Skin epidermis (tissue), 12 donors: ENCODE data around the gene ZNF644.

ENCODE experiments used
- H3K27ac ChIP-seq, 21 experiments: fragments of 200-600 bp; sonication (generic) in 11 of 21; one replicate each; pipeline ENCODE4 v1.5.0; 2020; ENCODE audit warnings: mild to moderate bottlenecking in 3 of 21, inconsistent platforms in 2 of 21, moderate library complexity in 2 of 21
- H3K4me3 ChIP-seq, 7 experiments: fragments of 200-600 bp; sonication (generic) in 2 of 7; one replicate each; pipeline ENCODE4 v1.5.0; 2020; ENCODE audit warnings: inconsistent platforms in 2 of 7, mild to moderate bottlenecking in 2 of 7, moderate library complexity in 1 of 7

Gene ZNF644

DNA sequence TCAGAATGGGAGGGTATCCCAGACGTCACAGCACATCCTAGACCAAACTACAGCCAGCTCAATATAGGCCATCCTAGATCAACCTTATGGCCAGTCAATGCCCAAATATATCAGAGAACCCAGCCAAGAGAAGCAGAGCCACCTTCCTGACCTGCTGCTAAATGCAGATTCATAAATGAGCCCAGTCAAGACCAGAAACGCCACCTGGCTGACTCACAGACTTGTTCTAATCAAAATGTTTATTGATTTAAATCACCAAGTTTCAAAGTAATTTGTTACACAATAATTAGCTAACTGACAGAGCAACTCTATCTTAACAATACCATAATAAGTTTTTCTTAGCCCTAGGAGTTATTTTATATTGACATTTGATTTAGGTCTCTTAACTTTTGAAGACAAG, 28.6 kb downstream of the ZNF644 start:
- Histone ChIP-seq H3K27ac (no peak overlapping the region), H3K4me3 (no peak overlapping the region)

DNA sequence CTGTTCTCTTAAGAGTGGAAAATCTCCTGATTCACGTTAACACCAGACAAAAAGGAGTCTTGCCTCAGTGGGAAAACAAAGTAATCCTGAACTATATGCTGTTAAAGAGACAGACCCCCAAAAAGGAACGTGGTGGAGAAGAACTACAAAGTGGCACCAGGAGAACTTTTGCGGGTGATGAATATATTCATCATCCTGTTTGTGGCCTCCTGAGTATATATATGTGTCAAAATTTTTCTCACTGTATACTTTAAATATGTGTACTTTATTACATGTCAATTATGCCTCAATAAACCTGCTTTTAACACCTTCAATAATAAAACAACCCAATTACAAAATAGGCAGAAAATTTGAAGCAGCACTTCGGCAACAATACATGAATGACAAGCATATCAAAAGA, 31.1 kb downstream of the ZNF644 start:
- Histone ChIP-seq H3K27ac (no peak overlapping the region), H3K4me3 (no peak overlapping the region)

DNA sequence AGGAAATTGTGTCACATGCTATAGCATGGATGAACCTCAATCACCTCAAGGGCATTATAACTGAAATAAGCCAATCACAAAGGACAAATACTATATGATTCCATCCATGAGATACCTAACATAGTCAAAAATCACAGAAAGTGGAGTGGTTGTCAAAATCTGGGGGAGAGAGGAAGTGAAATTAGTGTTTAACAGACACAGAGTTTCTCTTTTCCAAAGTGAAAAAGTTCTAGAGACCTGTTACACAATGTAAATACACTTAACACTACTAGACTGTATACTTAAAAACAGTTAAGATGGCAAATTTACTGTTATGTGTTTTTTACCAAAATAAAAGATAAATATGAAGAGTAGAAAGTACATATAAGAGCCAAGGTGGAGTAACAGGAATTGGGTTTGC, 31.8 kb downstream of the ZNF644 start:
- Histone ChIP-seq H3K27ac (no peak overlapping the region), H3K4me3 (no peak overlapping the region)

DNA sequence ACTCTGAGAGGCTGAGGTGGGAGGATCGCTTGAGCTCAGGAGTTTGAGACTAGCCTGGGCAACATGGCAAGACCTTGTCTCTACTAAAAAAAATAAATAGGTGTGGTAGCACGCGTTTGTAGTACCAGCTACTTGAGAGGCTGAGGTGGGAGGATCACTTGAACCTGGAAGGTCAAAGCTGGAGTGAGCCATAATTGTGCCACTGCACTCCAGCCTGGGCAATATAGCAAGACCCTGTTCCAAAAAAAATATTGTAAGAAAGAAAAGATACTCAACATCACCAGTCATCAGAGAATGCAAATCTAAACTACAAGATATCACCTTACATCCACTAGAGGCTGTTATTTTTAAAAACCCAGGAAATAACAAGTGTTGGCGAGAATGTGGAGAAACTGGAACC, 32.5 kb downstream of the ZNF644 start:
- Histone ChIP-seq H3K4me3 (no peak overlapping the region), H3K27ac (no peak overlapping the region)

DNA sequence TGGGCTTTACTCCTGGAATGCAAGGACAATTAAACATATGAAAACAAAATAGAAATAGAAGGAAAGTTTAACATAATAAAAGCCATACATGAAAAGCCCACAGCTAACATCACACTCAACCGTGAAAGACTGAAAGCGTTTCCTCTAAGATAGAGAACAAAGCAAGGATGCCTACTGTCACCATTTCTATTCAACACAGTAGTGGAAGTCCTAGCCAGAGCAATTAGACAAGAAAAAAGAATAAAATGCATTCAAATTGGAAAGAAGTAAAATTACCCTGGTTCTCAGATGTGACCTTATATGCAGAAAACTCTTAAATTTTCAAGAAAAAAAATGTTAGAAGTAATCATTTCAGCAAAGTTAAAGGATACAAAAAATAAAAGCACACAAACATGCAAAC, 34.0 kb downstream of the ZNF644 start:
- H3K27ac ChIP-seq = no peak overlapping the region
- H3K4me3 ChIP-seq = no peak overlapping the region

DNA sequence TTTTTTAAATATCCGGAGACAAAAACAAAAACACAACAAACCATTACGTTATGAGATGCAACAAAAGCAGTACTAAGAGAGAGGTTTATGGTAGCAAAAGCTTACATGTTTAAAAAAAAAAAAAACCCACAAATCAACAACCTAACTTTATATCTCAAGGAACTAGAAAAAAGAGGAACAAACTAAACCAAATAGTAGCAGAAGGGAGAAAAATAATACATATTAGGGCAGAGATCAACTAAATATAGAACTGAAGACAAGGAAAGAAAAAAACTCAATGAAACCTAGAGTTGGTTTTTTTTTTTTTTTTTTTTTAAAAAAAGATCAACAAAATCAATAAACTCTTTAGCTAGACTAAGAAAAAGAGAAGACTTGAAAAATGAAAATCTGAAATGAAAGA, 34.9 kb downstream of the ZNF644 start:
- Histone ChIP-seq H3K4me3 (no peak overlapping the region), H3K27ac (no peak overlapping the region)

DNA sequence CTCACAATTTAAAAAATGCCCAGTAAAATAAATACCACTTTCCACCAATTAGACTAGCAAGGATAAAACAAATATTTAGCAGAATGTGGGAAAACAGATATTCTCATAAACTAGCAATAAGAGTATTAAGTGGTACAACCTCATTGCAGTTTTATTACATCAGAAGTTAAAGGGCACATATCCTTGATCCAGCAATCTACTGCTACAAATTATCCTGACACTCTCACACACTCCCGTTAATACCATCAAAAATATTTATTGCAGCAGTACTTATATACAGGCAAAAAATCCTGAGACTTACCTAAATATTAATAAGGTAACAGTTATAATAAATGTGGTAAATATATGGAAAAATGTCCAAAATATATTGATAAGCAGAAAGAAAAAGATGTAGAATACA, 44.3 kb downstream of the ZNF644 start:
- Histone ChIP-seq H3K27ac (no peak overlapping the region), H3K4me3 (no peak overlapping the region)

DNA sequence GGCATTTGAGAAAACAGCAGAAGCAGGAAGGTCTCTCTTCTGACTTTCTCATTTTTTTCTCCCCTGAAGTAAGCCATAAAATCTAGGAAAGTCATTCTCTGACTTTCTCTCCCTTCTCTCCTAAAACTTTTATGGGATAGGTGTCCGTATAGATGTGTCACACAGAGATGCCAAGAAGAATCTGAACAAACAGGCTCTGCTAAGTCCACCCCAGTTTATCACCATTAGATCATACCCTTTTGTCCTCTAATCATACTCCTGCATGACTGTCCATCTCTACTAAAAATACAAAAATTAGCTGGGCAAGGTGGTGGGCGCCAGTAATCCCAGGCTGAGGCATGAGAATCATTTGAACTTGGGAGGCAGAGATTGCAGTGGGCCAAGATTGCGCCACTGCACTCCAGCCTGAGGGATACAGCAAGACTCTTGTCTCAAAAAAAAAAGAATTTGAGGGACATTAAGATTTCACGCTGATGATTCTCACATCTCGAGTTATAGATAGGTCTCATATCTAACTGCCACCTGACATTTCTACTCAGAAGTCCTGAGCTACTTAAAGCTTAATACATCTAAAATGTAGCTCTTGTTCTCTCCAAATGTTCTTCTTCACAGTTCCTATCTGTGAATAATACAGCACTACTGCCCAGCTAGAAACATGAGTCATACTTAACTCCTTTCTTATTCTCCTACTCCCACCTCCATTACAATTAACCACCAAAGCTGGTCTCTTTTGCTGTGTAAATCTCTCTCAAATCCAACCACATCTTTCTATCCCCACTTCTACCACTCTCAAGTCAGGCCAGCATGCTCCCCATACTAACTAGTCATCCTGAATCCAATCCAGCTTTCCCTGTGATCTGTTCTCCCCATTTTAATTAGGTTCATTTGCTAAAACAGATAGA, 47.7 kb downstream of the ZNF644 start:
- H3K4me3 ChIP-seq = no peak overlapping the region

DNA sequence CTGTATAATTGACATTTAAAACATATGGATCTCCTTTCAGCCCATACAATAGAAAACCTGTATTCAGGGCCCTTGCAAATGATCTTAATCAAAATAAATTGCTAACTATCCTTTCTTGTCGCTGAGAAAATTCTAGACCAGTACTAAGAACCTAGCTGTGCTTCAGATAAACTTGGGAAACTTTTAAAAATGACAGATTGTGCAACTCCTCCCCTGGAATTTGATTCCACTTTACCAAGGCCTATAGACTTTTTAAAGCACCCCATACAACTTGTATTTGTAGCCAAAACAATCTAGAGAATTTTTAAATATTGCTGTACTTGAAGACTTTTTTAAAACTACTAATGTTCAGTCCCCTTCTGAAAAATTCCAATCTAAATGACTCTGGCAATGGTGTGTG, 51.6 kb downstream of the ZNF644 start:
- no peak overlapping the region for H3K4me3 ChIP-seq

More for the DNA sequence above, 47.7 kb downstream of the ZNF644 start:
- no peak overlapping the region for H3K27ac ChIP-seq

DNA sequence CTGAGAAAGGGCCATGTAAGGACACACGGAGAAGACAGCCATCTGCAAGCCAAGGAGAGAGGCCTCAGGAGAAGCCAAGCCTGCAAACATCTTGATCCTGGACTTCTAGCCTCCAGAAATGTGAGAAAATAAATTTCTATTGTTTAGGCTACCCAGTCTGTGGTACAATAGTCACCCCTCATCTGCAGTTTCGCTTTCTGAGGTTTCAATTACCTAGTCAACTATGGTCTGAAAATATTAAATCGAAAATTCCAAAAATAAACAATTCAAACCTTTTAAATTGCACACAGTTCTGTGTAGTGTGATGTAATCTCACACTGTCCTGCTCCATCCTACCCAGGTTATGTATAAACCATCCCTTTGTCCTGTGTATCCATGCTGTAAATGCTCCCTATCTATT, 52.6 kb downstream of the ZNF644 start:
- no peak overlapping the region for H3K27ac ChIP-seq
- no peak overlapping the region for H3K4me3 ChIP-seq

More for the DNA sequence above, 51.6 kb downstream of the ZNF644 start:
- H3K27ac ChIP-seq = no peak overlapping the region

DNA sequence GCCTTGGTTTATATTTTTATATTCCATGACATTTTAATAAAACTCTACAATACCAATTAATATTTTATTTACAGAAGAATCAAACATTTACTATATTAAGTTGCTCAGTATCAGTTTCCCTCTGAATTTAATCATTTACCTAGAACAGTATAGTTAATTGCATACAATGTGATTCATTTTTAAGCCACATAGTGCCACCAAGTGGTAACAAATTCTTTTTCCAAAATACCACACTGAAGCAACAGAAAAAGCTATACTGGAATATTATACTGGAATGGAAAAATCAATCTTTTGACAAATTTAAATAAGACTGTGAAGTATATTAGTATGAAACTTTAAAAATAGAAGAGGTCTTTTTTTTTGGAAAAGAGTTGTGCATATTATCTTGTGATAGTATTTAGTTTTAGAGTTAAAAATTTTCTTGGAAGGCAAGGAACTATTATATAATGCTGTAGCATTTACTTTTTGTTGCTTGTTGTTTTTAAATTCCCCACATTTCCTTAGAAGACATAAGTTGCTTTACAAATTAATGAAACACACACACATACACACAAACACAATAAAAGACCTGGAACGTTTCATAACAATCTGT, 57.3 kb downstream of the ZNF644 start:
- Histone ChIP-seq H3K4me3 (no peak overlapping the region), H3K27ac (no peak overlapping the region)

DNA sequence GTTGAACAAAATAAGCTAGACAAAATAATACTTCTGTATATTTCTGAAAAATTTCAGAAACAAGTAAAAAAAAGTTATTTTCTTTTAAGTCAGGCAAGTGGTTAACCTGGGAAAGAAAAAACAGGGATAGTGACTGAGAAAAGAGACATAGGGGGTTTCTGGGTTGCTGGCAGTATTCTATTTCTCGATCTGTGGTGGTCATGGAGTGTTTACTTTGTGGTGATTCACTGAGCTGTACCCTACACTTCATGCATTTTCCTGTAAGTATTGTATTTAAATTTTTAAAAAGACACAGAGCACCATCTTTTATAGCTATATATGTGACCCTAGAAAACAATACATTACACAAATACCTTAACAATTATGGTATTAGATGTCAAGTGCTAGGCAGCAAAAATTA, 58.2 kb downstream of the ZNF644 start:
- H3K4me3 ChIP-seq = no peak overlapping the region
- H3K27ac ChIP-seq = no peak overlapping the region

DNA sequence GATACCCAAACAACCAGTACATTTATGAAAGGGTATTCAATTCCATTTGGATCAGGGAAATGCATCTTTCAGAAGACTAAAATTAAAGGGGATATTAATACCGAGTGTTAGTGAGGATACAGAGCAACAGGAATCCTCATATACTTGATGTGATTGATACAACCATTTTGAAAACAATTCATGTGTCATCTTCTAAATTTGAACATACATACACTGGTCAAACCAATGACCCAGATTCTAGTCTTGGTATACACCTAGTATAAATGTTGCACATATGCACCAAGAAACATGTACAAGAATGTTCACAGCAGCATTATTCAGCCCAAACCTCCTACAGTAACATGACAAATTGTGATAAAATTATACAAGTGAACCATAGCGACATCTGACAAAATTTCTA, 58.6 kb downstream of the ZNF644 start:
- H3K4me3 ChIP-seq = no peak overlapping the region
- no peak overlapping the region for H3K27ac ChIP-seq

DNA sequence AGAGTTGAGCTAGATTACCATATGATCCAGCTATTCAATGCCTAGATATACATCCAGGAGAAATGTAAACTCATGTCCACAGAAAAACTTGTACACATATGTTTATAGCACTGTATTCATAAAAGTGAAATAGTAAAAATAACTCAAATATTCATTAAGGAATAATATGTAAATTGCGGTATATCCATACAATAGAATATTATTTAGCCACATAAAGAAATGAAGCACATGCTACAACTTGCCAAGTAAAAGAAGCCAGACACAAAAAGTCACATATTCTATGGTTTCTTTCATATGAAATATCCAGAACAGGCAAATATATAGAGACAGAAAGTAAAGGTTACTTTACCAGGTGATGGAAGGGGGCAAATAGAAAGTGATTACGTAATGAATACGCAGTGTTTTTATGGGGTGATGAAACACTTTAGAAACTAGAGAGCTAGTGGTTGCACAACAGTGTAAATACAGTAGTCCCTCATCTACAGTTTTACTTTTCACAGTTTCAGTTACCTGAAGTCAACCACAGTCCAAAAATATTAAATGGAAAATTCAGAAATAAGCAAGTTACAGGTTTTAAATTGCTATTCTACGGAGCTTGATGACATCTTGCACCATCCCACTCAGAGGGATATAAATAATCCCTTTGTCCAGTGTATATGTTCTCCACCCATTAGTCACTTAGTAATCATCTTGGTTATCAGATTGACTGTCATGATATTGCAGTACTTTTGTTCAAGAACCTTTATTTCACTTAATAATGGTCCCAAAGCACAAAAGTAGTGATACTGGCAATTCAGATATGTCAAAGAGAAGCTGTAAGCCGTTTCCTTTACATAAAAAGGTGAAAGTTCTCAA, 62.3 kb downstream of the ZNF644 start:
- H3K27ac ChIP-seq = no peak overlapping the region

DNA sequence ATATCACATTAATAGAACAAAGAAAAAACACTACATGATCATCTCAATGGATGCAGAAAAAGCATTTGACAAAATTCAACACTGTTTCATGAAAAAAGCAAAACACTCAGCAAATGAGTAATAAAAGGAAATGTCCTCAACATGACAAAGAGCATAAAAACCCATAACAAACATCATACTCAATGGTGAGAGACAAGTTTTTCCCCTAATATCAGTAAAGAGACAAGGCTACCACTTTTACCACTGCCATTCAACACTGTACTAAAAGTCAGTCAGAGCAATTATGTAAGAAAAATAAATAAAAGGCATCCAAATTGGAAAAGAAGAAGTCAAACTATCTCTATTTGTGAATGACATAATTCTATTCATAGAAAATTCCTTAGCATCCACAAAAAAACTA, 64.3 kb downstream of the ZNF644 start:
- no peak overlapping the region for H3K27ac ChIP-seq
- no peak overlapping the region for H3K4me3 ChIP-seq

More for the DNA sequence above, 62.3 kb downstream of the ZNF644 start:
- H3K4me3 ChIP-seq = no peak overlapping the region

DNA sequence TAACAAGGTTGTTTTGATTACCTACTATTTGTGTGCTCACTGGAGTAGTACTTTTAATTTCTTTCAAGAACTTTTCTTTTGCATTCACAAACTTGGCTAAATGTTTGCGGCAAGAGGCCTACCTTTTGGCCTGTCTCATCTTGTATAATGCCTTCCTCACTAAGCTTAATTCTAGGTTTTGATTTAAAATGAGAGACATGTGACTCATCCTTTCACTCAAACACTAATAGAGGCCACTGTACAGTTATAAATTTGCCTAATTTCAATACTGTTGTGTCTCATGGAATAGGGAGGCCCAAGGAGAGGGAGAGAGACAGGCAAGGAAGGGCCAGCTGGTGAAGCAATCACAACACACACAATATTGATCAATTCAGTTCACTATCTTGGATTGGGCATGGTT, 66.1 kb downstream of the ZNF644 start:
- no peak overlapping the region for H3K4me3 ChIP-seq
- H3K27ac ChIP-seq = no peak overlapping the region

DNA sequence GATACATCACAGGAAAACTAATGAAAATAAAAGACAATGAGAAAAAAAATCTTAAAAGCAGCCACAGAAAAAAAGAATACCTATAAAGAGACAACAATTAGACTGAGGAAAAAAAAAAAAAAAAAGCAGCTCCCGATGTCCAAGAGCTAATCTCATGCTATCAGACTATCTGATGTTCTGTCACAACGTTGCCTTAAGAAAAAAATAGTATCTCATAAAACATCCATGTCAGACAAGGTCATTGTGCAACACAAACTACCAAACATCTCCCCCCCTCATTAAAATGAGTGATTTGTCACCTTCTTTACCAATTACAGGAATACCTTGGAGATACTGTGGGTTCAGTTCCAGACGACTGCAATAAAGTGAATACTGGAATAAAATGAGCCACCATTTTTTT, 68.9 kb downstream of the ZNF644 start:
- Histone ChIP-seq H3K27ac (no peak overlapping the region), H3K4me3 (no peak overlapping the region)

DNA sequence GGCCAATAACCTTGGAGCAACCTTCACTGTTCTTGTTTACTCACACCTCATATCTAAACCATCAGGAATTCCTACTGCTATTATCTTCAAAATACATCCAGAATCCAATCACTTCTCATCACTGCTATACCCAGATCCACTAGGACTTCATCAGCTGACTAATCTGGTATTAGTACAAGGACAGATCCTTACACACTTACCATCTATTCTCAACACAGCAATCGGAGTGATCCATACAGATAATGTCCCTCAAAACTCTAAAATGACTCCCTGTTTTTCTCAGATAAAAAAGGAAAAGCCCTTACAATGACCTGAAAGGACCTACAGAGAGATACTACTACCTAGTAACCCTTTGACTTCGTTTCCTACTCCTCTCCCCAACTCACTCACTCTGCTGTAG, 70.8 kb downstream of the ZNF644 start:
- no peak overlapping the region for H3K4me3 ChIP-seq
- H3K27ac ChIP-seq = no peak overlapping the region

DNA sequence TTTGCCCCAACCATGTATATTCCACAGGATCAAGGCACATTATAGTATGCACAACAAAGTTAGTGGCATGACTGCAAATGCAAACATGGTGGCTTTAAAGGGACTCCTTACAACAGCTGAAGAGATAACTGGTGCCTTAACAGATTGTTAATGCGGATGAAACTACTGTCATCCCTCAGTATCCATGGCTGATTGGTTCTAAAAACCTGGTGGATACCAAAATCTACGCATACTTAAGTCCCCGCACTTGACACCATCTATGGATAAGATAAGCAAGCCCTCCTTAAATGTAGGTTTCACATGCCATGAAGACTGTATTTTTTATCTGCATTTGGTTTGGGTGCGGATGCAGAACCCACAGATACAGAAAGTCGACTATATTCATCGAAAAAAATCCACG, 73.5 kb downstream of the ZNF644 start:
- Histone ChIP-seq H3K27ac (no peak overlapping the region), H3K4me3 (no peak overlapping the region)

DNA sequence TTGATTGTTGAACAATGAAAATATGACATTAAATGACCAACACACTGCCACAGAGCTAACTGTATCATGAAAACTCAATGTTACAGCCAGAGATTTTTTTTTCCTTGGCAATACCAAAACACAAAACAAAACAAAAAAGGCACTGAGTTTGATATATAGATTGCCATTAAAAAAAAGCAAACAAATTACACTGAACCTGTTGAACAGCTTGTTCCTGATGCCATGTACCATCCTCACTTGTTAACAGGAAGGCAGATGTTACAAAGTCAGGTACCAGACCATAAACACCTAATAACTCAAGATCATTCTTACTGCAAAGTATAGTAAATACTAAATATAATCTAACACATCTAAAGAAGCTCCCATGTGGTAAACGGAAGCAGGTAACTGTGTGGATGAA, 75.2 kb downstream of the ZNF644 start:
- Histone ChIP-seq H3K4me3 (no peak overlapping the region), H3K27ac (no peak overlapping the region)

DNA sequence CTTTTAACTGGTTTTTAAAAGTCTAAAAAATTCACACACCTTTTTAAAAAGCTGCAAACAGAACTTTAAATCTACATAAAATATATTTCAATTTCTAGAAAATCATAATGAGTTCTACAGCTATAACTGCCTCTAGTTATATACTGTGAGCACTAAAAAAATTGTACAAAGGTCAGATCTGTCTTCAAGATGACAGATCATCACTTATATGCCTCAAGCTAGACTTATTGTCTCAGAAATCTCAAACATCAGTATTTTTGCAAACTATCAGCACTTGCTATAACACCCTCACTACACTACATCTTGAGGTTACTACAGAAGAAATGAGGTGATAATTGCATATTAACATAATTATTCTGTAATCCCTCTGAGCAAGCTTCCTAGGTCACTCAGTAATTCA, 76.5 kb downstream of the ZNF644 start:
- Histone ChIP-seq H3K27ac (no peak overlapping the region), H3K4me3 (no peak overlapping the region)
